SU-DHL-6 (cell line): ENCODE measurements around the gene SOS1.

ENCODE experiments used
- H2AFZ ChIP-seq: fragments of 200-600 bp; sonication (generic); 2 replicates; pipeline ENCODE4 v1.6.1; 2014; ENCODE audit warnings: low read depth, mild to moderate bottlenecking, moderate library complexity, mixed read lengths, antibody characterized with exemption, low read length; ENCODE audit not compliant: severe bottlenecking
- H3F3A ChIP-seq: fragments of 200-600 bp; shearing (Covaris generic); 2 replicates; pipeline ENCODE4 v1.6.0; 2016; ENCODE audit warnings: antibody characterized with exemption, mild to moderate bottlenecking; ENCODE audit not compliant: insufficient read depth
- H3K27ac ChIP-seq: fragments of 200-600 bp; sonication (generic); 2 replicates; pipeline ENCODE4 v1.5.1; 2016; ENCODE audit warnings: low read depth, mild to moderate bottlenecking, low read length, moderate library complexity, mixed read lengths
- H3K27me3 ChIP-seq: fragments of 200-600 bp; sonication (generic), shearing (Covaris generic); 2 replicates; pipeline ENCODE4 v1.6.0; 2014; ENCODE audit warnings: mild to moderate bottlenecking, low read length
- H3K36me3 ChIP-seq: fragments of 200-600 bp; sonication (generic); 2 replicates; pipeline ENCODE4 v1.6.1; 2014; ENCODE audit warnings: mild to moderate bottlenecking, low read length, mixed read lengths
- H3K4me2 ChIP-seq: fragments of 300-600, 200-600 bp; shearing (Covaris generic), sonication (generic); 2 replicates; pipeline ENCODE4 v1.6.0; 2014; ENCODE audit warnings: low read length, low read depth, mild to moderate bottlenecking; ENCODE audit not compliant: poor library complexity, severe bottlenecking
- H3K4me3 ChIP-seq: fragments of 200-600 bp; sonication (generic); 2 replicates; pipeline ENCODE4 v1.5.1; 2014; ENCODE audit warnings: antibody characterized with exemption, low read length, mild to moderate bottlenecking, mixed read lengths; ENCODE audit not compliant: insufficient read depth, poor library complexity, severe bottlenecking
- H3K79me2 ChIP-seq: fragments of 200-600 bp; sonication (generic); 2 replicates; pipeline ENCODE4 v1.6.1; 2014; ENCODE audit warnings: mild to moderate bottlenecking, low read length, moderate library complexity; ENCODE audit not compliant: insufficient read depth
- H3K9ac ChIP-seq: fragments of 200-600 bp; sonication (generic); 2 replicates; pipeline ENCODE4 v1.7.0; 2014; ENCODE audit warnings: mild to moderate bottlenecking, low read length
- H3K9me2 ChIP-seq: fragments of 200-600 bp; sonication (generic); replicated peaks from 2 replicates; pipeline ENCODE4 v1.6.1; 2014; ENCODE audit warnings: low read length; ENCODE audit not compliant: insufficient read depth
- H3K9me3 ChIP-seq: fragments of 200-600 bp; sonication (generic); 2 replicates; pipeline ENCODE4 v1.6.1; 2014; ENCODE audit warnings: low read length, mixed read lengths; ENCODE audit not compliant: insufficient read depth
- H4K20me1 ChIP-seq: fragments of 200-600 bp; sonication (generic); 2 replicates; pipeline ENCODE4 v1.6.1; 2014; ENCODE audit warnings: low read depth, mild to moderate bottlenecking, antibody characterized with exemption, low read length, moderate library complexity, mixed read lengths
- EZH2phosphoT487 ChIP-seq: fragments of 200-600 bp; sonication (generic), shearing (Covaris generic); conservative IDR thresholded peaks from 2 replicates; pipeline ENCODE4 v1.6.1; 2018; ENCODE audit warnings: mild to moderate bottlenecking, antibody characterized with exemption, low read length, moderate library complexity, mixed read lengths
- TF ChIP-seq, protein P1 (sequence below): fragments of 200-600 bp; sonication (generic); IDR thresholded peaks from one replicate; pipeline ENCODE4 v1.5.1; 2017; ENCODE audit warnings: antibody characterized with exemption, mild to moderate bottlenecking, low read length, moderate library complexity; ENCODE audit not compliant: insufficient read depth, poor library complexity, severe bottlenecking

Gene SOS1

DNA sequence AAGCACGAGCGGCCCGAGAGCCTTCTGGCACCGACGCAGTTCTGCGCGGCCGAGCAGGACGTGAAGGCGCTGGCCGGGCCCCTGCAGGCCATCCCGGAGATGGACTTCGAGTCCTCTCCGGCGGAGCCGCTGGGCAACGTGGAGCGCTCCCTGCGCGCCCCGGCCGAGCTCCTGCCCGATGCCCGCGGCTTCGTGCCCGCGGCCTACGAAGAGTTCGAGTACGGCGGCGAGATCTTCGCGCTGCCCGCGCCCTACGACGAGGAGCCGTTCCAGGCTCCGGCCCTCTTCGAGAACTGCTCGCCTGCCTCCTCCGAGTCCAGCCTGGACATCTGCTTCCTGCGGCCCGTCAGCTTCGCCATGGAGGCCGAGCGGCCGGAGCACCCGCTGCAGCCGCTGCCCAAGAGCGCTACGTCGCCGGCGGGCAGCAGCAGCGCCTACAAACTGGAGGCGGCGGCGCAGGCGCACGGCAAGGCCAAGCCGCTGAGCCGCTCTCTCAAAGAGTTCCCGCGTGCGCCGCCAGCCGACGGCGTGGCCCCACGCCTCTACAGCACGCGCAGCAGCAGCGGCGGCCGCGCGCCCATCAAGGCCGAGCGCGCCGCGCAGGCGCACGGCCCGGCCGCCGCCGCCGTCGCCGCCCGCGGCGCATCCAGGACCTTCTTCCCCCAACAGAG lies 160.8 kb downstream of the SOS1 start:
- no peak for TF ChIP-seq EZH2phosphoT487
- TF ChIP-seq, protein P1, sequence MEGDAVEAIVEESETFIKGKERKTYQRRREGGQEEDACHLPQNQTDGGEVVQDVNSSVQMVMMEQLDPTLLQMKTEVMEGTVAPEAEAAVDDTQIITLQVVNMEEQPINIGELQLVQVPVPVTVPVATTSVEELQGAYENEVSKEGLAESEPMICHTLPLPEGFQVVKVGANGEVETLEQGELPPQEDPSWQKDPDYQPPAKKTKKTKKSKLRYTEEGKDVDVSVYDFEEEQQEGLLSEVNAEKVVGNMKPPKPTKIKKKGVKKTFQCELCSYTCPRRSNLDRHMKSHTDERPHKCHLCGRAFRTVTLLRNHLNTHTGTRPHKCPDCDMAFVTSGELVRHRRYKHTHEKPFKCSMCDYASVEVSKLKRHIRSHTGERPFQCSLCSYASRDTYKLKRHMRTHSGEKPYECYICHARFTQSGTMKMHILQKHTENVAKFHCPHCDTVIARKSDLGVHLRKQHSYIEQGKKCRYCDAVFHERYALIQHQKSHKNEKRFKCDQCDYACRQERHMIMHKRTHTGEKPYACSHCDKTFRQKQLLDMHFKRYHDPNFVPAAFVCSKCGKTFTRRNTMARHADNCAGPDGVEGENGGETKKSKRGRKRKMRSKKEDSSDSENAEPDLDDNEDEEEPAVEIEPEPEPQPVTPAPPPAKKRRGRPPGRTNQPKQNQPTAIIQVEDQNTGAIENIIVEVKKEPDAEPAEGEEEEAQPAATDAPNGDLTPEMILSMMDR = no peak

DNA sequence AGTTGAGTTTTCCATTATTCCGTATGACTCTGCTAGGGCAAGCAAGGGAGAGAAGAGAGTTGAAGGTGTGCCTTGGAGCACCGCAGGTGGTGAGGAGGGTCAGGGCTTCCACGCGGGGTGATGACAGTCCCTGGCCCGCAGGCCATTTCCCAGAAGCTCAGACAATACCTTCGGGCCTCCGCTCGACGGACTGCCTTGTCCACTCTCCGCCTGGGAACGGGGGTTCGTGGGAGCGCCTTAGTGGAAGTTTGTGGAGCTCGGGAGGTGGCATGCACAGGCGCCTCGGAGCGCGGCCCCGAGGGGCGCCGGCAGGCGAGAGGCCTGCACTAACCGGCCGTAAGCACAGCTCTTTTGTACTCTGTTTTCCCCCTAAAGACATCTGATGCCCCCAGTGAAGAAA lies 161.4 kb downstream of the SOS1 start:
- Histone ChIP-seq H3K9me3 (no peaks in the 10 kb centered on the region), H3K9me2 (no peaks in the 10 kb centered on the region), H3K4me3 (no peak overlapping the region), H3K36me3 (no peaks in the 10 kb centered on the region), H3K4me2 (no peak overlapping the region), H2AFZ (no peak overlapping the region), H3F3A (no peaks in the 10 kb centered on the region), H3K27ac (no peak overlapping the region), H4K20me1 (no peaks in the 10 kb centered on the region), H3K9ac (no peak overlapping the region), H3K79me2 (no peaks in the 10 kb centered on the region), H3K27me3 (no peaks in the 10 kb centered on the region)
- no peak for TF ChIP-seq EZH2phosphoT487
- TF ChIP-seq, protein P1 = no peak

More for the DNA sequence above, 160.8 kb downstream of the SOS1 start:
- H3K36me3 ChIP-seq = no peaks in the 10 kb centered on the region
- H4K20me1 ChIP-seq = no peaks in the 10 kb centered on the region
- H3K4me2 ChIP-seq = no peak overlapping the region
- no peaks in the 10 kb centered on the region for H3K9me2 ChIP-seq
- H3K27ac ChIP-seq = no peak overlapping the region
- no peaks in the 10 kb centered on the region for H3K27me3 ChIP-seq
- no peaks in the 10 kb centered on the region for H3K9me3 ChIP-seq
- H3K9ac ChIP-seq = no peak overlapping the region
- H3F3A ChIP-seq = no peaks in the 10 kb centered on the region
- no peak overlapping the region for H3K4me3 ChIP-seq
- H3K79me2 ChIP-seq = no peaks in the 10 kb centered on the region
- H2AFZ ChIP-seq = no peak overlapping the region

DNA sequence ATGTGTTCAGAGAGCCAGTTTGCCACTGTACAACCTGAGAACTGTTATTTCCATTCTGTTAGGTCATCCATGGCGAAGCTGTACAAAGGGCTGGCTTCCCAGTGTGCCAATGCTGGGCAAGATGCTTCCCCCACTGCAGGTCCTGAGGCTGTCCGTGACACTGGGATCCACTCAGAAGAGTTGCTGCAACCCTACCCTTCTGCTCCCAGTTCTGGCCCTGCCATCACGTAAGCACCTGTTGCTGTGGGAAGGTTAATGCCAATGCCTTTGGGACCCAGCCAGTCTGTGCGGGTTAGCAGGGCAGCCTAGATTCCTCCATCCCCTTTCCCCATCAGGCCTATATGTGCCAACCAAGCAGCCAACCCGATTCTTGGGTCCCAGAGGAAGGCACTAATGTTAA lies 162.9 kb downstream of the SOS1 start:
- Histone ChIP-seq H3K4me3 (no peak overlapping the region), H3F3A (no peaks in the 10 kb centered on the region), H4K20me1 (no peaks in the 10 kb centered on the region), H3K9ac (no peak overlapping the region), H3K9me3 (no peaks in the 10 kb centered on the region), H3K4me2 (no peak overlapping the region), H3K36me3 (no peaks in the 10 kb centered on the region), H3K9me2 (no peaks in the 10 kb centered on the region), H3K27me3 (no peaks in the 10 kb centered on the region), H3K79me2 (no peaks in the 10 kb centered on the region), H3K27ac (no peak overlapping the region), H2AFZ (no peak overlapping the region)
- TF ChIP-seq, protein P1 = no peak
- TF ChIP-seq EZH2phosphoT487 = no peak

DNA sequence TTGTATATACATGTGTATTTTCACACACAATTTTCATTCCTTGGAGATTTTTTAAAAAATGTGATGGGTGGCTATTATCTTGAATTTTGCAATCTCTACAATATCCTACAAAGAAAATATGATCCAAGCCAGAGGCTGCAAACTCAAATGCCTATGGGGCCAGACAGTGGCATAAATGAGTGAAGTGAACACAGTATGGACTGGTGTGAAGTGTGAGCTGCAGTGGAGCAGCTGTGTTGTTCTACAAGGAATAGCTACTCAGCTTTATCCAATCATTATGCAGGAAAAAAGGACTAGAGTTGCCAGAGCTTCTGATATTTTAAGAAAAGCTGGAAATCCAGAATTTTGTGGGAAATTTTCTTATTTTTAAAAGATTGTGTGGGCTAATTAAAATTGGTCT lies 169.1 kb downstream of the SOS1 start:
- no peaks in the 10 kb centered on the region for H3F3A ChIP-seq
- H3K9me2 ChIP-seq = no peaks in the 10 kb centered on the region
- H2AFZ ChIP-seq = no peak overlapping the region
- no peaks in the 10 kb centered on the region for H4K20me1 ChIP-seq
- no peak overlapping the region for H3K4me3 ChIP-seq
- no peaks in the 10 kb centered on the region for H3K27me3 ChIP-seq
- no peak overlapping the region for H3K4me2 ChIP-seq
- TF ChIP-seq, protein P1 = no peak
- TF ChIP-seq EZH2phosphoT487 = no peak
- no peaks in the 10 kb centered on the region for H3K9me3 ChIP-seq
- H3K9ac ChIP-seq = no peak overlapping the region
- H3K27ac ChIP-seq = no peak overlapping the region
- H3K79me2 ChIP-seq = no peaks in the 10 kb centered on the region
- H3K36me3 ChIP-seq = no peaks in the 10 kb centered on the region
